Trophoblast cell (in vitro differentiated cells and primary cell): ENCODE data around the gene ANP32D.
"Not testable (repeated sequence)": the region's sequence is repeated elsewhere in the genome, so short reads cannot be mapped to it uniquely, and the experiment has no call there.

Experiments used
- DNase-seq, 2 donors: peaks; one replicate each; pipeline ENCODE4 v3.0.0-alpha.2; 2016
- H2AFZ ChIP-seq: 2 replicates; pipeline ENCODE4 v1.6.1; 2013; ENCODE audit warnings: low read length, moderate library complexity, mild to moderate bottlenecking; ENCODE audit not compliant: insufficient read depth, poor library complexity
- H2AK5ac ChIP-seq: 2 replicates; pipeline ENCODE4 v1.6.1; 2013; ENCODE audit warnings: mild to moderate bottlenecking, low read length
- H2BK120ac ChIP-seq: 2 replicates; pipeline ENCODE4 v1.6.1; 2013; ENCODE audit warnings: low read length, mild to moderate bottlenecking, moderate library complexity; ENCODE audit not compliant: insufficient read depth, poor library complexity
- H2BK12ac ChIP-seq: 2 replicates; pipeline ENCODE4 v1.6.1; 2013; ENCODE audit warnings: mild to moderate bottlenecking, low read length, moderate library complexity
- H2BK5ac ChIP-seq: 2 replicates; pipeline ENCODE4 v1.6.1; 2013; ENCODE audit warnings: low read length, low read depth, moderate library complexity, mild to moderate bottlenecking; ENCODE audit not compliant: poor library complexity
- H3K14ac ChIP-seq: 2 replicates; pipeline ENCODE4 v1.6.1; 2013; ENCODE audit warnings: mild to moderate bottlenecking, low read length
- H3K18ac ChIP-seq: 2 replicates; pipeline ENCODE4 v1.6.1; 2013; ENCODE audit warnings: mild to moderate bottlenecking, low read length
- H3K23ac ChIP-seq: 2 replicates; pipeline ENCODE4 v1.6.1; 2013; ENCODE audit warnings: low read length
- H3K27ac ChIP-seq: 2 replicates; pipeline ENCODE4 v1.5.1; 2013; ENCODE audit warnings: low read depth, mild to moderate bottlenecking, inconsistent platforms, low read length, moderate library complexity
- H3K27me3 ChIP-seq: 2 replicates; pipeline ENCODE4 v1.6.1; 2013; ENCODE audit warnings: inconsistent platforms, mild to moderate bottlenecking, low read length, moderate library complexity; ENCODE audit not compliant: insufficient read depth
- H3K36me3 ChIP-seq, 2 experiments: 1 replicate in 1 of 2; 2 replicates in 1 of 2; pipeline ENCODE4 v1.6.1; 2013; ENCODE audit warnings: low read length in 2 of 2, mild to moderate bottlenecking in 2 of 2, moderate library complexity in 1 of 2; ENCODE audit not compliant: insufficient read depth in 2 of 2, control insufficient read depth in 1 of 2
- H3K4ac ChIP-seq: 2 replicates; pipeline ENCODE4 v1.6.1; 2013; ENCODE audit warnings: low read depth, mild to moderate bottlenecking, low read length, moderate library complexity
- H3K4me1 ChIP-seq, 2 experiments: 1 replicate in 1 of 2; 2 replicates in 1 of 2; pipeline ENCODE4 v1.6.1; 2013; ENCODE audit warnings: low read length in 2 of 2, mild to moderate bottlenecking in 2 of 2, moderate library complexity in 1 of 2; ENCODE audit not compliant: insufficient read depth in 2 of 2, control insufficient read depth in 1 of 2
- H3K4me2 ChIP-seq: 2 replicates; pipeline ENCODE4 v1.6.1; 2013; ENCODE audit warnings: inconsistent platforms, mild to moderate bottlenecking, low read length, moderate library complexity
- H3K4me3 ChIP-seq: 2 replicates; pipeline ENCODE4 v1.5.1; 2013; ENCODE audit warnings: mild to moderate bottlenecking, low read depth, low read length, inconsistent platforms
- H3K79me1 ChIP-seq: one replicate; pipeline ENCODE4 v1.6.1; 2013; ENCODE audit warnings: low read length
- H3K79me2 ChIP-seq: 2 replicates; pipeline ENCODE4 v1.6.1; 2013; ENCODE audit warnings: low read length, mild to moderate bottlenecking; ENCODE audit not compliant: control insufficient read depth, insufficient read depth, poor library complexity
- H3K9ac ChIP-seq: 2 replicates; pipeline ENCODE4 v1.6.1; 2013; ENCODE audit warnings: mild to moderate bottlenecking, low read length
- H3K9me3 ChIP-seq: 2 replicates; pipeline ENCODE4 v1.6.1; 2013; ENCODE audit warnings: low read depth, mild to moderate bottlenecking, control low read depth, inconsistent platforms, low read length; ENCODE audit not compliant: insufficient read depth
- H4K12ac ChIP-seq: 2 replicates; pipeline ENCODE4 v1.6.1; 2013; ENCODE audit warnings: low read depth, mild to moderate bottlenecking, low read length, moderate library complexity
- H4K8ac ChIP-seq: 2 replicates; pipeline ENCODE4 v1.6.1; 2013; ENCODE audit warnings: low read depth, mild to moderate bottlenecking, low read length, moderate library complexity
- H4K91ac ChIP-seq: one replicate; pipeline ENCODE4 v1.6.1; 2013; ENCODE audit warnings: low read depth, mild to moderate bottlenecking, low read length, moderate library complexity
- WGBS: extraction: QIAGEN DNeasy Blood & Tissue Kit; methylation state at CpG from one replicate; pipeline ENCODE4 v1.1.7; 2013; ENCODE audit warnings: missing lambda C conversion rate; ENCODE audit not compliant: insufficient read length, insufficient coverage; ENCODE audit errors: extremely low coverage; 5-methylcytosine and 5-hydroxymethylcytosine counted together

Gene ANP32D

GRCh38 chr12:48486679-48487078 lies 14.3 kb downstream of the ANP32D start:
- DNase-seq: no peak
- no peak overlapping the region for H3K23ac ChIP-seq
- no peak overlapping the region for H2BK5ac ChIP-seq
- H3K27me3 ChIP-seq: no peaks in the 10 kb centered on the region
- H3K4ac ChIP-seq: no peak overlapping the region
- H3K36me3 ChIP-seq: no peaks in the 10 kb centered on the region
- no CpG with 5 or more reads among the region's 5 CpGs for WGBS
- H2AFZ ChIP-seq: no peak overlapping the region
- no peak overlapping the region for H3K4me2 ChIP-seq
- H3K18ac ChIP-seq: no peak overlapping the region
- H4K12ac ChIP-seq: no peak overlapping the region
- no peak overlapping the region for H2AK5ac ChIP-seq
- H4K91ac ChIP-seq: no peak overlapping the region
- peaks cover 7% of the 10 kb centered on the region for H3K9me3 ChIP-seq
- H2BK12ac ChIP-seq: no peak overlapping the region
- no peak overlapping the region for H3K4me3 ChIP-seq
- no peaks in the 10 kb centered on the region for H3K4me1 ChIP-seq
- H3K27ac ChIP-seq: no peak overlapping the region
- H4K8ac ChIP-seq: no peak overlapping the region
- no peak overlapping the region for H3K9ac ChIP-seq
- H3K79me2 ChIP-seq: no peaks in the 10 kb centered on the region
- no peak overlapping the region for H2BK120ac ChIP-seq
- H3K79me1 ChIP-seq: no peaks in the 10 kb centered on the region
- no peak overlapping the region for H3K14ac ChIP-seq

GRCh38 chr12:48489012-48489411 lies 16.7 kb downstream of the ANP32D start:
- Histone ChIP-seq H2BK5ac (no peak overlapping the region), H3K18ac (no peak overlapping the region), H3K79me1 (no peaks in the 10 kb centered on the region), H4K12ac (no peak overlapping the region), H2BK120ac (no peak overlapping the region), H3K14ac (no peak overlapping the region), H3K27ac (no peak overlapping the region), H3K9ac (no peak overlapping the region), H3K4ac (no peak overlapping the region), H3K9me3 (peaks cover 12% of the 10 kb centered on the region), H2AFZ (no peak overlapping the region), H3K4me1 (no peaks in the 10 kb centered on the region), H2AK5ac (no peak overlapping the region), H3K79me2 (no peaks in the 10 kb centered on the region), H4K91ac (no peak overlapping the region), H2BK12ac (no peak overlapping the region), H3K23ac (no peak overlapping the region), H4K8ac (no peak overlapping the region), H3K4me3 (no peak overlapping the region), H3K36me3 (no peaks in the 10 kb centered on the region), H3K4me2 (no peak overlapping the region), H3K27me3 (no peaks in the 10 kb centered on the region)
- no CpG with 5 or more reads among the region's 2 CpGs for WGBS
- DNase-seq: no peak

DNA sequence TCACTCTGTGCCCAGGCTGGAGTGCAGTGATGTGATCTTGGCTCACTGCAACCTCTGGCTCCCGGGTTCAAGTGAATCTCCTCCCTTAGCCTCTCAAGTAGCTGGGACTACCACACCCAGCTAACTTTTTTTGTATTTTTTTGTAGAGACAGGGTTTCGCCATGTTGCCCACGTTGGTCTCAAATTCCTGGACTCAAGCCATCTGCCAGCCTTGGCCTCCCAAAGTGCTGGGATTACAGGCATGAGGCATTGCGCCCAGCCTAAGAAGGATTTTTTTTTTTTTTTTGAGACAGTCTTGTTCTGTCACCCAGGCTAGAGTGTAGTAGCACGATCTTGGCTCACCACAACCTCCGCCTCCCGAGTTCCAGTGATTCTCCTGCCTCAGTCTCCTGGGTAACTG lies 17.1 kb downstream of the ANP32D start:
- H4K8ac ChIP-seq, H3K27ac ChIP-seq, H2AFZ ChIP-seq, DNase-seq, H3K4me1 ChIP-seq, H2AK5ac ChIP-seq, H3K79me2 ChIP-seq, H2BK12ac ChIP-seq, H3K27me3 ChIP-seq, H2BK5ac ChIP-seq, H3K9ac ChIP-seq, H4K91ac ChIP-seq, H3K4me2 ChIP-seq, H3K4me3 ChIP-seq, H3K18ac ChIP-seq, H4K12ac ChIP-seq, H3K4ac ChIP-seq, H3K79me1 ChIP-seq, H3K36me3 ChIP-seq, H3K14ac ChIP-seq, H3K23ac ChIP-seq, H2BK120ac ChIP-seq: not testable (repeated sequence)
- no CpG with 5 or more reads among the region's 7 CpGs for WGBS
- H3K9me3 ChIP-seq: peaks cover 12% of the 10 kb centered on the region

- H3K79me2 ChIP-seq, H3K27me3 ChIP-seq, H2BK5ac ChIP-seq, DNase-seq, H3K36me3 ChIP-seq, H3K14ac ChIP-seq, H3K9me3 ChIP-seq, H4K91ac ChIP-seq, H3K9ac ChIP-seq, H3K79me1 ChIP-seq, H3K23ac ChIP-seq, H4K12ac ChIP-seq, H3K4me3 ChIP-seq, H3K4ac ChIP-seq, H3K4me2 ChIP-seq, H2AFZ ChIP-seq, H2BK12ac ChIP-seq, H3K18ac ChIP-seq, H3K4me1 ChIP-seq, H3K27ac ChIP-seq, H2AK5ac ChIP-seq, H4K8ac ChIP-seq, H2BK120ac ChIP-seq: not testable (repeated sequence)
- WGBS: no CpG with 5 or more reads among the region's 32 CpGs
Observed at GRCh38 chr12:48500281-48500680, 27.9 kb downstream of the ANP32D start.
